PC-9 (cell line): Measurements from ENCODE around the gene VAC14.

Experiments
- CTCF ChIP-seq: fragments of 200-600 bp; sonication (generic); conservative IDR thresholded peaks from 2 replicates; pipeline ENCODE4 v1.6.1; 2017; ENCODE audit warnings: mixed run types, antibody characterized with exemption, mild to moderate bottlenecking, moderate library complexity
- EZH2 ChIP-seq: fragments of 200-600 bp; sonication (generic); IDR thresholded peaks from 2 replicates; pipeline ENCODE4 v1.8.0; 2017; ENCODE audit warnings: antibody characterized with exemption, low read depth

- TF ChIP-seq CTCF (no peak), EZH2 (no peak)
Measured at GRCh38 chr16:70692873-70693671, 107.9 kb downstream of the VAC14 start.
